Measurements from ENCODE around the gene MYRIP.

DNA sequence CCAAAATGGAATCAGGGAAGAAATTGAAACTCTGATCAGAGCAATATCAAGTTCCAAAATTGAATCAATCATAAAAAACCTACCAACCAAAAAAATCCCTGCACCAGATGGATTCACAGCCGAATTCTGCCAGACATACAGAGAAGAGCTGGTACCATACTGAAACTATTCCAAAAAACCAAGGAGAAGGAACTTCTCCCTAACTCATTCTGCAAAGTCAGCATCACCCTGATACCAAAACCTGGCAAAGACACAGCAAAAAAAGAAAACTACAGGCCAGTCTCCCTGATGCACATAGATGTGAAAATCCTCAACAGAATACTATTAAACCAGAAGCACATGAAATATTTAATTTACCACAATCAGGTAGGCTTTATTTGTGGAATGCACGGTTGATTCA is 118.1 kb downstream of the MYRIP start:
- TF ChIP-seq, protein P1, sequence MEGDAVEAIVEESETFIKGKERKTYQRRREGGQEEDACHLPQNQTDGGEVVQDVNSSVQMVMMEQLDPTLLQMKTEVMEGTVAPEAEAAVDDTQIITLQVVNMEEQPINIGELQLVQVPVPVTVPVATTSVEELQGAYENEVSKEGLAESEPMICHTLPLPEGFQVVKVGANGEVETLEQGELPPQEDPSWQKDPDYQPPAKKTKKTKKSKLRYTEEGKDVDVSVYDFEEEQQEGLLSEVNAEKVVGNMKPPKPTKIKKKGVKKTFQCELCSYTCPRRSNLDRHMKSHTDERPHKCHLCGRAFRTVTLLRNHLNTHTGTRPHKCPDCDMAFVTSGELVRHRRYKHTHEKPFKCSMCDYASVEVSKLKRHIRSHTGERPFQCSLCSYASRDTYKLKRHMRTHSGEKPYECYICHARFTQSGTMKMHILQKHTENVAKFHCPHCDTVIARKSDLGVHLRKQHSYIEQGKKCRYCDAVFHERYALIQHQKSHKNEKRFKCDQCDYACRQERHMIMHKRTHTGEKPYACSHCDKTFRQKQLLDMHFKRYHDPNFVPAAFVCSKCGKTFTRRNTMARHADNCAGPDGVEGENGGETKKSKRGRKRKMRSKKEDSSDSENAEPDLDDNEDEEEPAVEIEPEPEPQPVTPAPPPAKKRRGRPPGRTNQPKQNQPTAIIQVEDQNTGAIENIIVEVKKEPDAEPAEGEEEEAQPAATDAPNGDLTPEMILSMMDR (IDR thresholded peaks at IDR 0.05; ENCODE audit: low read length): no peak
- TF ChIP-seq EZH2 (IDR thresholded peaks at IDR 0.05; ENCODE audit: borderline replicate concordance, low read length): no peak

Data from OCI-LY1 (cell line).